NB4 (cell line): ENCODE measurements around the gene NR1H3.

Source experiments
- MYC ChIP-seq: IDR thresholded peaks from 2 replicates; pipeline ENCODE4 v1.6.1; 2011; ENCODE audit warnings: low read depth, low read length
- POLR2A ChIP-seq: IDR thresholded peaks from 2 replicates; pipeline ENCODE4 v1.6.1; 2011; ENCODE audit warnings: mild to moderate bottlenecking; ENCODE audit not compliant: insufficient read length; ENCODE audit errors: extremely low read depth
- TF ChIP-seq, protein P1 (sequence below): IDR thresholded peaks from 2 replicates; pipeline ENCODE4 v1.6.1; 2011; ENCODE audit warnings: low read depth, low read length
- TF ChIP-seq, protein P2 (sequence below): IDR thresholded peaks from one replicate; pipeline ENCODE4 v1.5.1; 2012; ENCODE audit warnings: low read depth, low read length

DNA sequence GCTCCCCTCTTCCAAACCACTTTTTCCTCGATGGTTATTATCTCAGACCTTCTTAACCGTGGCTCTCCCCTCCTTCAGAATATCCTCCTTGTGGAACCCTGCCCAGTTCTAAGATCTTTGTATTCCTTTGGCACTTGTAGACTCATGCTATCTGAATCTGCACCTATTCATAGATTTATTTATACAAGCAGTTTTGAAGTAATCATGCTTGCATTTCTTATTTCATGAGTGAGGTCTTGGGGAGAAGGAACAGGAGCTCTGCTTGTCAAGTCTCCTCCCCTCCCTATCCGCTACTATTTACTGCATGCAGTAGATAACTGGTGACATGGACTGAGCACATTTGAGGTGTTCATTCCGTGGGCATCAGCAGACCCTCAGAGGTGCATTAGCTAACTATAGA lies 6.7 kb downstream of the NR1H3 start:
- TF ChIP-seq, protein P1, sequence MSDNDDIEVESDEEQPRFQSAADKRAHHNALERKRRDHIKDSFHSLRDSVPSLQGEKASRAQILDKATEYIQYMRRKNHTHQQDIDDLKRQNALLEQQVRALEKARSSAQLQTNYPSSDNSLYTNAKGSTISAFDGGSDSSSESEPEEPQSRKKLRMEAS, result no peak
- TF ChIP-seq, protein P2, sequence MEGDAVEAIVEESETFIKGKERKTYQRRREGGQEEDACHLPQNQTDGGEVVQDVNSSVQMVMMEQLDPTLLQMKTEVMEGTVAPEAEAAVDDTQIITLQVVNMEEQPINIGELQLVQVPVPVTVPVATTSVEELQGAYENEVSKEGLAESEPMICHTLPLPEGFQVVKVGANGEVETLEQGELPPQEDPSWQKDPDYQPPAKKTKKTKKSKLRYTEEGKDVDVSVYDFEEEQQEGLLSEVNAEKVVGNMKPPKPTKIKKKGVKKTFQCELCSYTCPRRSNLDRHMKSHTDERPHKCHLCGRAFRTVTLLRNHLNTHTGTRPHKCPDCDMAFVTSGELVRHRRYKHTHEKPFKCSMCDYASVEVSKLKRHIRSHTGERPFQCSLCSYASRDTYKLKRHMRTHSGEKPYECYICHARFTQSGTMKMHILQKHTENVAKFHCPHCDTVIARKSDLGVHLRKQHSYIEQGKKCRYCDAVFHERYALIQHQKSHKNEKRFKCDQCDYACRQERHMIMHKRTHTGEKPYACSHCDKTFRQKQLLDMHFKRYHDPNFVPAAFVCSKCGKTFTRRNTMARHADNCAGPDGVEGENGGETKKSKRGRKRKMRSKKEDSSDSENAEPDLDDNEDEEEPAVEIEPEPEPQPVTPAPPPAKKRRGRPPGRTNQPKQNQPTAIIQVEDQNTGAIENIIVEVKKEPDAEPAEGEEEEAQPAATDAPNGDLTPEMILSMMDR, result no peak
- TF ChIP-seq POLR2A, result no peak
- TF ChIP-seq MYC, result no peak
